NCI-H82 (cell line): ENCODE measurements around the gene GJD4.

Experiments
- DNase-seq: peaks from one replicate; lab custom pipeline; 2025; lab: John Stamatoyannopoulos, UW

The GJD4 gene

GRCh38 chr10:35657621-35658020 is 52.5 kb downstream of the GJD4 start:
- DNase-seq, result no peak
